AG04450 (cell line): ENCODE results near the gene ZDHHC5. TPM values are rescaled to one million over a fixed set of nuclear protein-coding genes. Genes with fewer than 3 reads are reported as not detected.

Experiments
- CTCF ChIA-PET: fragments of 300-600, 350-600 bp; formaldehyde crosslinking; extraction: SDS; loops from one replicate; lab custom pipeline; 2022; ENCODE audit warnings: antibody characterized with exemption, inconsistent platforms; lab: Charles Lee
- POLR2A ChIA-PET: fragments of 350-600 bp; formaldehyde crosslinking; extraction: SDS; loops from one replicate; lab custom pipeline; 2021; ENCODE audit warnings: antibody characterized with exemption, inconsistent platforms; lab: Yijun Ruan, JAX
- DNase-seq: peaks from one replicate; pipeline ENCODE4 v3.0.0-alpha.2; 2011; ENCODE audit warnings: low read depth, low spot score
- H3K27ac ChIP-seq: one replicate; pipeline ENCODE4 v1.5.1; 2012; ENCODE audit warnings: low read depth, low read length, control low read depth
- H3K27me3 ChIP-seq: one replicate; pipeline ENCODE4 v1.6.0; 2012; ENCODE audit warnings: low read length; ENCODE audit not compliant: control insufficient read depth, insufficient read depth
- H3K4me3 ChIP-seq: 2 replicates; pipeline ENCODE4 v1.5.1; 2011; ENCODE audit warnings: mild to moderate bottlenecking, low read depth, low read length, control low read depth
- H3K9me3 ChIP-seq: 2 replicates; pipeline ENCODE4 v1.5.1; 2012; ENCODE audit warnings: low read length; ENCODE audit not compliant: control insufficient read depth, insufficient read depth
- CTCF ChIP-seq: IDR thresholded peaks from 2 replicates; pipeline ENCODE4 v1.5.1; 2011; ENCODE audit warnings: low read depth, low read length, control low read depth, inconsistent platforms
- polyA plus RNA-seq: library from polyadenylated mRNA; depleted of rRNA; stranded (reverse); fragments of >200 nt; gene quantifications from 2 replicates; pipeline ENCODE4 v1.2.3, GENCODE V29; 2011; rRNA removed
- small RNA-seq: library from RNA; depleted of rRNA; stranded (forward); fragments of <200 nt; gene quantifications from one replicate; pipeline ENCODE3, GENCODE V24; 2012; ENCODE audit warnings: low read depth; ENCODE audit not compliant: insufficient read length

Gene ZDHHC5
- polyA plus RNA-seq, 1 experiment: 56.7 TPM

- DNase-seq: no peak
- ChIA-PET POLR2A (no interaction called here), CTCF (interaction anchor here (1.5 to 9.6 kb wide), 2 partner anchors 55 to 778 kb away, joined by 4 to 149 read pairs; no protein-coding TSS in a partner anchor)
- H3K27ac ChIP-seq: no peak overlapping the region
- H3K4me3 ChIP-seq: no peak overlapping the region
- TF ChIP-seq CTCF: no peak
- no peaks in the 10 kb centered on the region for H3K9me3 ChIP-seq
- no peaks in the 10 kb centered on the region for H3K27me3 ChIP-seq
These were observed 79.0 kb downstream of the ZDHHC5 start for GRCh38 chr11:57746920-57747319.

Small RNAs within 50 kb of the gene (small RNA-seq; reads per million reads assigned to genes)
- gene MIR130A (41,061 reads per million, percentile 100 among the genes with 10 or more reads in this experiment), gene TMX2-CTNND1 (not detected)

Other genes starting within 250 kb of the ZDHHC5 start
- gene SLC43A3, start 241.0 kb upstream of the ZDHHC5 start, polyA plus RNA-seq: 24.4 and 25.1 TPM in 2 replicates
- gene RTN4RL2, start 207.6 kb upstream of the ZDHHC5 start, polyA plus RNA-seq: 0.11 and 0.45 TPM in 2 replicates
- 14.6 and 17.5 TPM in 2 replicates for gene SLC43A1, start 152.4 kb upstream of the ZDHHC5 start, polyA plus RNA-seq
- 76.6 and 82.8 TPM in 2 replicates for gene TIMM10, start 137.4 kb upstream of the ZDHHC5 start, polyA plus RNA-seq
- gene SMTNL1, start 130.5 kb upstream of the ZDHHC5 start, polyA plus RNA-seq: not detected in 2 replicates
- 63.8 and 76.8 TPM in 2 replicates for gene UBE2L6, start 100.4 kb upstream of the ZDHHC5 start, polyA plus RNA-seq
- gene SERPING1, start 70.4 kb upstream of the ZDHHC5 start, polyA plus RNA-seq: 15.2 and 21.1 TPM in 2 replicates
- 0.83 and 1.1 TPM in 2 replicates for gene YPEL4, start 18.2 kb upstream of the ZDHHC5 start, polyA plus RNA-seq
- 17.7 and 18.0 TPM in 2 replicates for gene CLP1, start 10.4 kb upstream of the ZDHHC5 start, polyA plus RNA-seq
- 27.5 and 28.8 TPM in 2 replicates for gene MED19, start 44.1 kb downstream of the ZDHHC5 start, polyA plus RNA-seq
- gene TMX2, start 44.5 kb downstream of the ZDHHC5 start, polyA plus RNA-seq: 84.7 and 91.7 TPM in 2 replicates
- gene SELENOH, start 73.4 kb downstream of the ZDHHC5 start, polyA plus RNA-seq: 94.8 and 104 TPM in 2 replicates
- not detected in 2 replicates for gene BTBD18, start 83.7 kb downstream of the ZDHHC5 start, polyA plus RNA-seq
- 190 and 191 TPM in 2 replicates for gene CTNND1, start 93.7 kb downstream of the ZDHHC5 start, polyA plus RNA-seq